ENCODE measurements around the gene PIP5KL1.

Gene PIP5KL1

DNA sequence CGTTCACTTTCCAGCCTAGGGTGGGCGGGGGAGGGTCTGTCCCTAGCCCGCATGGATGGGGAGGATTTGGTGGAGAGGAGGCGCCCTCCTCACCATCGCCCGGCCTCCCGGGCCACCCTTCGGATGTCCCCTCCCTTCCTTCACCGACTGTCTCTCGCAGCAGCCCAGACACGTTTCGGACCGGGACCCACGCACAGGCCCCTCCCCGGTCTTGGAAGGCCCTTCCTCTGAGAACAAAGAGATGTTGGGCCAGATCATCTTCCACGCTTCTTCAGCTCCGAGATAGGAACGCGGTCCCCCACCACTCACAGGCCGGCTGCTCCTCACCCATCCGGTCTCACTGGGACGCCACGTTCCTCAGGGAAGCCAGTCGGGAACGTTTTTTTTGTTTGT lies 7.7 kb upstream of the PIP5KL1 start:
- Histone ChIP-seq H3K4me3 (ENCODE audit: low read length, poor library complexity, severe bottlenecking) (peak overlapping the region; percentile 90), H3K9ac (ENCODE audit: low read depth, low read length, poor library complexity, severe bottlenecking) (no peak overlapping the region), H4K20me1 (ENCODE audit: insufficient read depth, low read length, poor library complexity, severe bottlenecking) (peaks cover 18% of the 10 kb centered on the region)

DNA sequence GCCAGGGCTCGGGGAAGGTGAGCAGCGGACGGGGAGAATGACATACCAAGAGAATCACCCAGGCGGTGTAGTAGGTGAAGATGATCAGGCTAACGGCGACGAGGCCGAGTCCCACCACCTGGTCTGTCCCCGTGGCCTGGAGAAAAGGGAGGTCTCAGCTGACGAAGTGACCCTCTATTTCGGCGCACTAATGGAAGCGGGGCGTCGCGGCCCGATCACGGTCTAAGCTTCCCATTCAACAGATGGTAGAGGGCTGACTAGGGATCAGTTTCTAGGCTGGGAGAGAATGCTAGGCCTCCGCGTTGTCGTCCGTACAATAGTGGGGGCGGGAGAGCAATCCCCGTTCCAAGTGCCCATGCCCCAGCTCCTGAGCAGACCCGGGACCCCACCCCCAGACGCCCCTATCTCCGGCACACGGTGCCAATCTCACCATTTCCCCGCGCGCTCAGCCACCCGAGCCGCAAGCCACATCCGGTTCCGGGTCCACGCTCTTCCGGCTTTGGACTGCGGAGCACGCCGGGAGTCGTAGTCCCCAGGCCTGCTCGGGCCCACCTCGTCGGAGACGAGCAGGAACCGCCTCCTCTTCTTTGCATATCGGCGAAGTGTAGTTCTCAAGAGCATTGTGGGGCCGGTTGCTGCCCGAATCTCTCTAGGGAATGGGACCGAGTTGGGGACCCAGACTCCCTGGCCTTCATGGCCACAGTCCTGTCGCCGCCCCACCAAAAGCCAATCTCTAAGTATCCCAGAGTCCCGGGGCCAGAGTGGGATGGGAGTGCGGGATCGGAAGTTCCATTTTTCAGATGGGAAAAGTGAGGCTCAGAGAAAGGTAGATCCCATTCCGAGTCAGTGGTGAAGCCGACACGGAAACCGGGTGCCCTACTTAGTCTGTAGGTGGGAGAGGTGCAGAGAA lies 7.1 kb upstream of the PIP5KL1 start, which contains the start of gene DPM2:
Gene DPM2 (minus strand): TSS at position 467 of the 910 bp plus-strand sequence. CDS start 34 bp downstream, at position 433.
- Histone ChIP-seq H3F3A (ENCODE audit: low read depth) (no peaks in the 10 kb centered on the region), H3K4me1 (ENCODE audit: insufficient read depth, low read length, poor library complexity, severe bottlenecking) (peaks cover 27% of the 10 kb centered on the region), H3K9me2 (replicated peaks; ENCODE audit: low read depth, low read length) (no peaks in the 10 kb centered on the region), H3K79me2 (ENCODE audit: insufficient read depth, low read length) (peaks cover 35% of the 10 kb centered on the region), H3K4me3 (ENCODE audit: low read length, poor library complexity, severe bottlenecking) (peak within 1 kb of the TSS; percentile 90), H3K4me2 (ENCODE audit: low read depth, low read length, poor library complexity, severe bottlenecking) (peak within 1 kb of the TSS; percentile 83), H3K36me3 (ENCODE audit: insufficient read depth, low read length) (peaks cover 12% of the 10 kb centered on the region; the same call in 1 of the 2 replicates), H3K27me3 (ENCODE audit: insufficient read depth, low read length, poor library complexity, severe bottlenecking) (no peaks in the 10 kb centered on the region), H3K9me3 (ENCODE audit: insufficient read depth, low read depth, low read length) (no peaks in the 10 kb centered on the region), H2AFZ (ENCODE audit: low read length) (peak within 1 kb of the TSS; percentile 66), H4K20me1 (ENCODE audit: insufficient read depth, low read length, poor library complexity, severe bottlenecking) (peaks cover 18% of the 10 kb centered on the region), H3K9ac (ENCODE audit: low read depth, low read length, poor library complexity, severe bottlenecking) (peak within 1 kb of the TSS; percentile 77)
- TF ChIP-seq, protein P1, sequence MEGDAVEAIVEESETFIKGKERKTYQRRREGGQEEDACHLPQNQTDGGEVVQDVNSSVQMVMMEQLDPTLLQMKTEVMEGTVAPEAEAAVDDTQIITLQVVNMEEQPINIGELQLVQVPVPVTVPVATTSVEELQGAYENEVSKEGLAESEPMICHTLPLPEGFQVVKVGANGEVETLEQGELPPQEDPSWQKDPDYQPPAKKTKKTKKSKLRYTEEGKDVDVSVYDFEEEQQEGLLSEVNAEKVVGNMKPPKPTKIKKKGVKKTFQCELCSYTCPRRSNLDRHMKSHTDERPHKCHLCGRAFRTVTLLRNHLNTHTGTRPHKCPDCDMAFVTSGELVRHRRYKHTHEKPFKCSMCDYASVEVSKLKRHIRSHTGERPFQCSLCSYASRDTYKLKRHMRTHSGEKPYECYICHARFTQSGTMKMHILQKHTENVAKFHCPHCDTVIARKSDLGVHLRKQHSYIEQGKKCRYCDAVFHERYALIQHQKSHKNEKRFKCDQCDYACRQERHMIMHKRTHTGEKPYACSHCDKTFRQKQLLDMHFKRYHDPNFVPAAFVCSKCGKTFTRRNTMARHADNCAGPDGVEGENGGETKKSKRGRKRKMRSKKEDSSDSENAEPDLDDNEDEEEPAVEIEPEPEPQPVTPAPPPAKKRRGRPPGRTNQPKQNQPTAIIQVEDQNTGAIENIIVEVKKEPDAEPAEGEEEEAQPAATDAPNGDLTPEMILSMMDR (conservative IDR thresholded peaks at IDR 0.05; ENCODE audit: low read length), result no peak
- TF ChIP-seq EZH2phosphoT487 (IDR thresholded peaks at IDR 0.05; ENCODE audit: borderline replicate concordance), result no peak

More for the DNA sequence above, 7.7 kb upstream of the PIP5KL1 start:
- Histone ChIP-seq H3K4me2 (ENCODE audit: low read depth, low read length, poor library complexity, severe bottlenecking) (peak overlapping the region; percentile 83), H2AFZ (ENCODE audit: low read length) (peak overlapping the region; percentile 66; the same call in 1 of the 2 replicates), H3K4me1 (ENCODE audit: insufficient read depth, low read length, poor library complexity, severe bottlenecking) (peaks cover 27% of the 10 kb centered on the region), H3K27me3 (ENCODE audit: insufficient read depth, low read length, poor library complexity, severe bottlenecking) (no peaks in the 10 kb centered on the region), H3F3A (ENCODE audit: low read depth) (no peaks in the 10 kb centered on the region), H3K36me3 (ENCODE audit: insufficient read depth, low read length) (peaks cover 18% of the 10 kb centered on the region; the same call in 1 of the 2 replicates), H3K9me2 (replicated peaks; ENCODE audit: low read depth, low read length) (no peaks in the 10 kb centered on the region), H3K9me3 (ENCODE audit: insufficient read depth, low read depth, low read length) (no peaks in the 10 kb centered on the region), H3K79me2 (ENCODE audit: insufficient read depth, low read length) (peaks cover 35% of the 10 kb centered on the region)
- TF ChIP-seq, protein P1 (conservative IDR thresholded peaks at IDR 0.05; ENCODE audit: low read length), result no peak
- TF ChIP-seq EZH2phosphoT487 (IDR thresholded peaks at IDR 0.05; ENCODE audit: borderline replicate concordance), result no peak

DNA sequence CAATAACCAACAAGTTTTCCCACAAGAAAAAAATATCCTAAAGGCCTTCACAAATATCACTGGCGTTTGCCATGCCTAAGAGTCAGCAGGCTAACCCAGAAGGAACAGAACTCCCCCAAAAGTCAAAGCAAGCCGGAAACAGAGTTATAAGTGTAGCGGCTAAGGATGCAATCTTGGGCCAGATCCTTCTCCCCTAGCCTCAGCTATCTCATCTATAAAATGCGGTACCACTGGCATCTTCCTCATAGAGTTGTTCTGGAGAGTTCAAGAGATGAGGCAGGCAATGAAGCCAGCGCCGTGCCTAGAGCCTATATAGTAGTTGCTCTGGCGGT lies 6.4 kb upstream of the PIP5KL1 start:
- H3K9me3 ChIP-seq (ENCODE audit: insufficient read depth, low read depth, low read length), result no peaks in the 10 kb centered on the region
- peaks cover 27% of the 10 kb centered on the region for H3K4me1 ChIP-seq (ENCODE audit: insufficient read depth, low read length, poor library complexity, severe bottlenecking)
- H3K27me3 ChIP-seq (ENCODE audit: insufficient read depth, low read length, poor library complexity, severe bottlenecking), result no peaks in the 10 kb centered on the region
- H3F3A ChIP-seq (ENCODE audit: low read depth), result no peaks in the 10 kb centered on the region
- peak overlapping the region; percentile 77 for H3K9ac ChIP-seq (ENCODE audit: low read depth, low read length, poor library complexity, severe bottlenecking)
- no peaks in the 10 kb centered on the region for H3K9me2 ChIP-seq (replicated peaks; ENCODE audit: low read depth, low read length)
- H3K79me2 ChIP-seq (ENCODE audit: insufficient read depth, low read length), result peaks cover 35% of the 10 kb centered on the region
- peaks cover 5% of the 10 kb centered on the region; the same call in 1 of the 2 replicates for H3K36me3 ChIP-seq (ENCODE audit: insufficient read depth, low read length)
- peak overlapping the region; percentile 90 for H3K4me3 ChIP-seq (ENCODE audit: low read length, poor library complexity, severe bottlenecking)
- TF ChIP-seq, protein P1 (conservative IDR thresholded peaks at IDR 0.05; ENCODE audit: low read length), result no peak
- TF ChIP-seq EZH2phosphoT487 (IDR thresholded peaks at IDR 0.05; ENCODE audit: borderline replicate concordance), result no peak
- peak overlapping the region; percentile 83 for H3K4me2 ChIP-seq (ENCODE audit: low read depth, low read length, poor library complexity, severe bottlenecking)
- no peak overlapping the region for H2AFZ ChIP-seq (ENCODE audit: low read length)
- peaks cover 18% of the 10 kb centered on the region for H4K20me1 ChIP-seq (ENCODE audit: insufficient read depth, low read length, poor library complexity, severe bottlenecking)
